ENCODE results near the gene CHRND. TPM values are rescaled to one million over a fixed set of nuclear protein-coding genes. Genes with fewer than 3 reads are reported as not detected.
A peak's percentile ranks its signal among the peaks of the same experiment; 100 is the strongest.

The CHRND gene
- total and polyA plus RNA-seq, 7 experiments from 2014 or later = 0.13 TPM; not detected in 6

- CTCF ChIA-PET = no interaction called here
- DNase-seq = no peak
Observed at GRCh38 chr2:232498452-232498851, 27.5 kb upstream of the CHRND start.

GRCh38 chr2:232501331-232501771 lies 24.6 kb upstream of the CHRND start:
- H3K27ac Mint-ChIP-seq = no peak overlapping the region
- Histone ChIP-seq H3K4me3 (ENCODE audit: low read length) (no peak overlapping the region), H3K27me3 (ENCODE audit: control insufficient read depth in 2 of 2, insufficient read depth in 2 of 2, low read length in 2 of 2) (peaks cover 0 to 7% of the 10 kb centered on the region in 2 donors), H3K36me3 (ENCODE audit: control insufficient read depth in 2 of 3, insufficient read depth in 3 of 3, low read length in 3 of 3) (no peaks in the 10 kb centered on the region), H3K4me1 (ENCODE audit: control insufficient read depth in 2 of 2, insufficient read depth in 2 of 2, low read length in 2 of 2) (peaks cover 0 to 4% of the 10 kb centered on the region in 2 donors), H3K9me3 (ENCODE audit: control insufficient read depth in 2 of 3, low read length in 3 of 3) (no peaks in the 10 kb centered on the region), H3K27ac (ENCODE audit: low read depth, low read length) (no peak overlapping the region)
- DNase-seq = no peak
- no peaks in the 10 kb centered on the region for H3K9me3 Mint-ChIP-seq
- ChIA-PET CTCF (no interaction called here), POLR2A (no interaction called here)
- no peaks in the 10 kb centered on the region for H3K36me3 Mint-ChIP-seq
- H3K4me1 Mint-ChIP-seq = peaks cover 0 to 9% (median 4%) of the 10 kb centered on the region in 7 donors
- peaks cover 30 to 57% (median 42%) of the 10 kb centered on the region in 5 donors for H3K27me3 Mint-ChIP-seq
- no peak for ATAC-seq
- H3K4me3 Mint-ChIP-seq = peak overlapping the region in 2 of 10 donors; percentile 49 to 81
- intact Hi-C loops (cut with micrococcal nuclease) = no loop called here

More at GRCh38 chr2:232498452-232498851, 27.5 kb upstream of the CHRND start:
- peaks cover 0 to 1% of the 10 kb centered on the region in 2 donors for H3K27me3 ChIP-seq (ENCODE audit: control insufficient read depth in 2 of 2, insufficient read depth in 2 of 2, low read length in 2 of 2)
- no peaks in the 10 kb centered on the region for H3K36me3 ChIP-seq (ENCODE audit: control insufficient read depth in 2 of 3, insufficient read depth in 3 of 3, low read length in 3 of 3)
- POLR2A ChIA-PET = no interaction called here
- intact Hi-C loops (cut with micrococcal nuclease) = no loop called here
- H3K27ac ChIP-seq (ENCODE audit: low read depth, low read length) = no peak overlapping the region
- H3K4me3 ChIP-seq (ENCODE audit: low read length) = no peak overlapping the region
- no peak overlapping the region for H3K27ac Mint-ChIP-seq
- peaks cover 0 to 4% of the 10 kb centered on the region in 2 donors for H3K4me1 ChIP-seq (ENCODE audit: control insufficient read depth in 2 of 2, insufficient read depth in 2 of 2, low read length in 2 of 2)
- H3K4me1 Mint-ChIP-seq = peaks cover 0 to 4% (median 0%) of the 10 kb centered on the region in 7 donors
- H3K9me3 ChIP-seq (ENCODE audit: control insufficient read depth in 2 of 3, low read length in 3 of 3) = no peaks in the 10 kb centered on the region
- H3K9me3 Mint-ChIP-seq = no peaks in the 10 kb centered on the region
- no peak for ATAC-seq
- no peaks in the 10 kb centered on the region for H3K36me3 Mint-ChIP-seq
- no peak overlapping the region for H3K4me3 Mint-ChIP-seq
- peaks cover 18 to 29% (median 21%) of the 10 kb centered on the region in 5 donors for H3K27me3 Mint-ChIP-seq

- peaks cover 0 to 9% (median 4%) of the 10 kb centered on the region in 7 donors for H3K4me1 Mint-ChIP-seq
- no peak overlapping the region for H3K27ac Mint-ChIP-seq
- H3K27me3 Mint-ChIP-seq = peaks cover 30 to 60% (median 42%) of the 10 kb centered on the region in 5 donors
- Histone ChIP-seq H3K9me3 (ENCODE audit: control insufficient read depth in 2 of 3, low read length in 3 of 3) (no peaks in the 10 kb centered on the region), H3K27me3 (ENCODE audit: control insufficient read depth in 2 of 2, insufficient read depth in 2 of 2, low read length in 2 of 2) (peaks cover 0 to 7% of the 10 kb centered on the region in 2 donors), H3K4me1 (ENCODE audit: control insufficient read depth in 2 of 2, insufficient read depth in 2 of 2, low read length in 2 of 2) (peaks cover 0 to 4% of the 10 kb centered on the region in 2 donors), H3K4me3 (ENCODE audit: low read length) (no peak overlapping the region), H3K36me3 (ENCODE audit: control insufficient read depth in 2 of 3, insufficient read depth in 3 of 3, low read length in 3 of 3) (no peaks in the 10 kb centered on the region), H3K27ac (ENCODE audit: low read depth, low read length) (no peak overlapping the region)
- H3K36me3 Mint-ChIP-seq = no peaks in the 10 kb centered on the region
- no peak for ATAC-seq
- H3K4me3 Mint-ChIP-seq = peak overlapping the region in 2 of 10 donors; percentile 49 to 81
- ChIA-PET CTCF (no interaction called here), POLR2A (no interaction called here)
- DNase-seq = no peak
- H3K9me3 Mint-ChIP-seq = no peaks in the 10 kb centered on the region
- intact Hi-C loops (cut with micrococcal nuclease) = no loop called here
Observed at GRCh38 chr2:232501794-232502390, 24.1 kb upstream of the CHRND start.

GRCh38 chr2:232502511-232502910 lies 23.4 kb upstream of the CHRND start:
- peaks cover 0 to 9% (median 4%) of the 10 kb centered on the region in 7 donors for H3K4me1 Mint-ChIP-seq
- peak overlapping the region; percentile 40 to 81 (median 67) for H3K4me3 Mint-ChIP-seq
- no peaks in the 10 kb centered on the region for H3K36me3 Mint-ChIP-seq
- H3K27ac Mint-ChIP-seq = peak overlapping the region in 6 of 9 donors; percentile 17 to 75 (median 56)
- ChIA-PET CTCF (no interaction called here), POLR2A (no interaction called here)
- H3K9me3 ChIP-seq (ENCODE audit: control insufficient read depth in 2 of 3, low read length in 3 of 3) = no peaks in the 10 kb centered on the region
- no peaks in the 10 kb centered on the region for H3K9me3 Mint-ChIP-seq
- peaks cover 34 to 60% (median 42%) of the 10 kb centered on the region in 5 donors for H3K27me3 Mint-ChIP-seq
- H3K4me1 ChIP-seq (ENCODE audit: control insufficient read depth in 2 of 2, insufficient read depth in 2 of 2, low read length in 2 of 2) = peaks cover 0 to 4% of the 10 kb centered on the region in 2 donors
- H3K4me3 ChIP-seq (ENCODE audit: low read length) = no peak overlapping the region
- H3K36me3 ChIP-seq (ENCODE audit: control insufficient read depth in 2 of 3, insufficient read depth in 3 of 3, low read length in 3 of 3) = no peaks in the 10 kb centered on the region
- peak in 5 of 9 donors; percentile 9 to 44 (median 34) for DNase-seq
- H3K27me3 ChIP-seq (ENCODE audit: control insufficient read depth in 2 of 2, insufficient read depth in 2 of 2, low read length in 2 of 2) = peaks cover 0 to 7% of the 10 kb centered on the region in 2 donors
- no peak overlapping the region for H3K27ac ChIP-seq (ENCODE audit: low read depth, low read length)
- ATAC-seq = peak; percentile 48
- intact Hi-C loops (cut with micrococcal nuclease) = no loop called here

GRCh38 chr2:232502911-232503808 lies 22.8 kb upstream of the CHRND start:
- POLR2A ChIA-PET = no interaction called here

GRCh38 chr2:232503809-232504323 lies 22.1 kb upstream of the CHRND start:
- CTCF ChIA-PET = no interaction called here
- H3K36me3 Mint-ChIP-seq = no peaks in the 10 kb centered on the region
- H3K4me1 ChIP-seq (ENCODE audit: control insufficient read depth in 2 of 2, insufficient read depth in 2 of 2, low read length in 2 of 2) = peaks cover 0 to 4% of the 10 kb centered on the region in 2 donors
- H3K4me3 Mint-ChIP-seq = peak overlapping the region in 7 of 10 donors; percentile 25 to 81 (median 53)
- no peak for DNase-seq
- no peaks in the 10 kb centered on the region for H3K9me3 ChIP-seq (ENCODE audit: control insufficient read depth in 2 of 3, low read length in 3 of 3)
- peaks cover 0 to 9% (median 4%) of the 10 kb centered on the region in 7 donors for H3K4me1 Mint-ChIP-seq
- H3K36me3 ChIP-seq (ENCODE audit: control insufficient read depth in 2 of 3, insufficient read depth in 3 of 3, low read length in 3 of 3) = no peaks in the 10 kb centered on the region
- POLR2A ChIA-PET = no interaction called here
- peak overlapping the region in 4 of 9 donors; percentile 45 to 70 (median 68) for H3K27ac Mint-ChIP-seq
- H3K27ac ChIP-seq (ENCODE audit: low read depth, low read length) = no peak overlapping the region
- no peak overlapping the region for H3K4me3 ChIP-seq (ENCODE audit: low read length)
- H3K27me3 ChIP-seq (ENCODE audit: control insufficient read depth in 2 of 2, insufficient read depth in 2 of 2, low read length in 2 of 2) = peaks cover 0 to 7% of the 10 kb centered on the region in 2 donors
- H3K27me3 Mint-ChIP-seq = peaks cover 28 to 59% (median 39%) of the 10 kb centered on the region in 5 donors
- H3K9me3 Mint-ChIP-seq = no peaks in the 10 kb centered on the region
- intact Hi-C loops (cut with micrococcal nuclease) = no loop called here
- no peak for ATAC-seq

More at GRCh38 chr2:232502911-232503808, 22.8 kb upstream of the CHRND start:
- Histone ChIP-seq H3K27ac (ENCODE audit: low read depth, low read length) (no peak overlapping the region), H3K4me3 (ENCODE audit: low read length) (no peak overlapping the region), H3K4me1 (ENCODE audit: control insufficient read depth in 2 of 2, insufficient read depth in 2 of 2, low read length in 2 of 2) (peaks cover 0 to 4% of the 10 kb centered on the region in 2 donors), H3K9me3 (ENCODE audit: control insufficient read depth in 2 of 3, low read length in 3 of 3) (no peaks in the 10 kb centered on the region), H3K27me3 (ENCODE audit: control insufficient read depth in 2 of 2, insufficient read depth in 2 of 2, low read length in 2 of 2) (peaks cover 0 to 7% of the 10 kb centered on the region in 2 donors), H3K36me3 (ENCODE audit: control insufficient read depth in 2 of 3, insufficient read depth in 3 of 3, low read length in 3 of 3) (no peaks in the 10 kb centered on the region)
- CTCF ChIA-PET = no interaction called here
- intact Hi-C loops (cut with micrococcal nuclease) = no loop called here
- Mint-ChIP-seq H3K4me3 (peak overlapping the region in 8 of 10 donors; percentile 21 to 81 (median 46)), H3K36me3 (no peaks in the 10 kb centered on the region), H3K27ac (peak overlapping the region in 3 of 9 donors; percentile 55 to 67 (median 57)), H3K4me1 (peaks cover 0 to 9% (median 4%) of the 10 kb centered on the region in 7 donors), H3K9me3 (no peaks in the 10 kb centered on the region), H3K27me3 (peaks cover 34 to 60% (median 42%) of the 10 kb centered on the region in 5 donors)
- ATAC-seq (peak; percentile 72), DNase-seq (peak; percentile 36 to 64 (median 52))
